ENCODE results near the gene PTRH1.
A peak's percentile ranks its signal among the peaks of the same experiment; 100 is the strongest.

The PTRH1 gene

GRCh38 chr9:127720031-127720864 lies 4.8 kb upstream of the PTRH1 start:
- DNase-seq = no peak

- peak in 8 of 14 donors; percentile 1 to 40 (median 20) for DNase-seq
Measured at GRCh38 chr9:127717766-127718165, 2.3 kb upstream of the PTRH1 start.

- DNase-seq = no peak
Measured at GRCh38 chr9:127716412-127716811, 949 bp upstream of the PTRH1 start.

GRCh38 chr9:127714951-127715469 lies 453 bp downstream of the PTRH1 start:
- DNase-seq = no peak

- DNase-seq = no peak
Measured at GRCh38 chr9:127714020-127714750, 1.3 kb downstream of the PTRH1 start.

- DNase-seq = no peak
Measured at GRCh38 chr9:127712867-127713266, 2.6 kb downstream of the PTRH1 start.

GRCh38 chr9:127712371-127712770 lies 3.1 kb downstream of the PTRH1 start:
- no peak for DNase-seq

GRCh38 chr9:127711831-127712274 lies 3.6 kb downstream of the PTRH1 start:
- no peak for DNase-seq

- DNase-seq = no peak
Measured at GRCh38 chr9:127711226-127711701, 4.2 kb downstream of the PTRH1 start.

- no peak for DNase-seq
Measured at GRCh38 chr9:127710204-127710783, 5.2 kb downstream of the PTRH1 start.

GRCh38 chr9:127708952-127709587 lies 6.4 kb downstream of the PTRH1 start:
- DNase-seq = no peak

GRCh38 chr9:127707766-127708165 lies 7.7 kb downstream of the PTRH1 start:
- no peak for DNase-seq

GRCh38 chr9:127706836-127707241 lies 8.6 kb downstream of the PTRH1 start, which contains the start of gene CFAP157:
Gene CFAP157, plus strand, starts transcription at chr9:127706988. Its CDS starts 44 bp downstream, at chr9:127707032.
- no peak for DNase-seq

- no peak for DNase-seq
Measured at GRCh38 chr9:127705577-127706379, 9.7 kb downstream of the PTRH1 start.

GRCh38 chr9:127703289-127703946 lies 12.0 kb downstream of the PTRH1 start:
- DNase-seq = no peak

- DNase-seq = no peak
Measured at GRCh38 chr9:127700594-127701255, 14.7 kb downstream of the PTRH1 start.

- no peak for DNase-seq
Measured at GRCh38 chr9:127700140-127700539, 15.3 kb downstream of the PTRH1 start.

- DNase-seq = peak; percentile 75 to 96 (median 93)
Measured at GRCh38 chr9:127698985-127699670, 16.3 kb downstream of the PTRH1 start.

- DNase-seq = no peak
Measured at GRCh38 chr9:127698386-127698785, 17.1 kb downstream of the PTRH1 start.

GRCh38 chr9:127697575-127697974 lies 17.9 kb downstream of the PTRH1 start:
- no peak for DNase-seq
